Lower leg skin (tissue), 4 donors: Measurements from ENCODE around the gene MAPT. TPM values are rescaled to one million over a fixed set of nuclear protein-coding genes. Genes with fewer than 3 reads are reported as not detected.
A peak's percentile ranks its signal among the peaks of the same experiment; 100 is the strongest.

ENCODE experiments used
- DNase-seq, 2 donors: peaks; one replicate each; pipeline ENCODE4 v3.0.0-alpha.2; 2019; ENCODE audit warnings: low spot score in 2 of 2
- H3K4me3 ChIP-seq: fragments of 200-600 bp; sonication (generic); 2 replicates; pipeline ENCODE4 v1.5.1; 2017; ENCODE audit warnings: mild to moderate bottlenecking, low read depth; ENCODE audit not compliant: poor library complexity, severe bottlenecking
- POLR2A ChIP-seq, 2 donors: fragments of 450-650 bp; IDR thresholded peaks; one replicate each; pipeline ENCODE4 v1.6.1; 2016 to 2017; ENCODE audit warnings: antibody characterized with exemption in 2 of 2, mild to moderate bottlenecking in 1 of 2, moderate library complexity in 1 of 2
- WGBS, 2 donors: methylation state at CpG; one replicate each; pipeline ENCODE4 v1.1.5; 2018; 5-methylcytosine and 5-hydroxymethylcytosine counted together
- intact Hi-C: fragments of 100-400 bp; cut with DNase I; formaldehyde crosslinking; loops from one replicate; pipeline ENCODE4 v1.15.0; 2023; ENCODE audit warnings: low total_unique reads
- total RNA-seq, 4 donors: library from RNA; depleted of rRNA; stranded (reverse); fragments of >200 nt; gene quantifications; one replicate each; pipeline ENCODE4 v1.1.0, GENCODE V29; 2016
- TF ChIP-seq, protein P1 (sequence below), 3 donors: fragments of 450-650 bp; IDR thresholded peaks; one replicate each; pipeline ENCODE4 v1.5.1; 2016; ENCODE audit warnings: antibody characterized with exemption in 3 of 3, mild to moderate bottlenecking in 3 of 3, moderate library complexity in 2 of 3

Gene MAPT
- total RNA-seq, 4 donors from 2014 or later, result 4.1 to 7.6 (median 6.2) TPM

DNA sequence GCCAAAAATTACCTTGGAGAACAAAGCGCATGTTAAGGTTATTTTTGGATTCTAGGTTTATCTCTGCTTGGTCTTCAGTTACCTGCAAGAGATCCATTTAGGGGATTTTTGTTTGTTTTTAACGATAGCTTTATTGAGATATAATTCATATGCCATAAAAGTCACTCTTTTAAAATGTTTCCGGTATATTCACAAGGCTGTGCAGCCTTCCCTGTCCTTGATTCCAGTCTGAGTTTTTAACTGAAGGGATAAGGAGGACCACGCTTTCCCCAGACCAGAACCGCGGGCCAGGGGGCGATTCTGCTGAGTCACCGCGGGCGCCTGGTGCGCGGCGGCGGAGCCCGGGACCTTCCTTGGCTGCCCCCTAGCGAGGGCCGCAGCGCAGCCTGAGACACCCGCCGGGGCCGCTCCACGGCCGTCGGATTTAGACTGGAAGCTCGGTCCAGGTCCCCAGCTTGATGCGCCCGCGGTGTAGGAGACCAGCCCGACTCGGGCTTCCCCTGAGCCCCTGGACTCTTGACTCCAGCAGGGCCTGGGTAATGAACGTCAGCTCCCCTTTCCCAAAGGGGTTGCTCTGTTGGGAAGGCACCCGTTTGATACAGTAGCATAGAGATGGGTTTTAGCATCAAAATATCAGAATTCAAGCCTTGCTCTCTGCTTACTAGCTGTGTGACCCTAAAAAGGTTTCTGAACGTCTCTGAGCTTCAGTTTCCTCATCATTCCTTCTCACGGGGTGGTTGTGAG, 54.7 kb downstream of the MAPT start:
- peak; percentile 51 to 93 for DNase-seq
- intact Hi-C loops, result no loop called here
- TF ChIP-seq, protein P1, sequence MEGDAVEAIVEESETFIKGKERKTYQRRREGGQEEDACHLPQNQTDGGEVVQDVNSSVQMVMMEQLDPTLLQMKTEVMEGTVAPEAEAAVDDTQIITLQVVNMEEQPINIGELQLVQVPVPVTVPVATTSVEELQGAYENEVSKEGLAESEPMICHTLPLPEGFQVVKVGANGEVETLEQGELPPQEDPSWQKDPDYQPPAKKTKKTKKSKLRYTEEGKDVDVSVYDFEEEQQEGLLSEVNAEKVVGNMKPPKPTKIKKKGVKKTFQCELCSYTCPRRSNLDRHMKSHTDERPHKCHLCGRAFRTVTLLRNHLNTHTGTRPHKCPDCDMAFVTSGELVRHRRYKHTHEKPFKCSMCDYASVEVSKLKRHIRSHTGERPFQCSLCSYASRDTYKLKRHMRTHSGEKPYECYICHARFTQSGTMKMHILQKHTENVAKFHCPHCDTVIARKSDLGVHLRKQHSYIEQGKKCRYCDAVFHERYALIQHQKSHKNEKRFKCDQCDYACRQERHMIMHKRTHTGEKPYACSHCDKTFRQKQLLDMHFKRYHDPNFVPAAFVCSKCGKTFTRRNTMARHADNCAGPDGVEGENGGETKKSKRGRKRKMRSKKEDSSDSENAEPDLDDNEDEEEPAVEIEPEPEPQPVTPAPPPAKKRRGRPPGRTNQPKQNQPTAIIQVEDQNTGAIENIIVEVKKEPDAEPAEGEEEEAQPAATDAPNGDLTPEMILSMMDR (IDR thresholded peaks at IDR 0.05), result no peak
- no peak for TF ChIP-seq POLR2A (IDR thresholded peaks at IDR 0.05)

DNA sequence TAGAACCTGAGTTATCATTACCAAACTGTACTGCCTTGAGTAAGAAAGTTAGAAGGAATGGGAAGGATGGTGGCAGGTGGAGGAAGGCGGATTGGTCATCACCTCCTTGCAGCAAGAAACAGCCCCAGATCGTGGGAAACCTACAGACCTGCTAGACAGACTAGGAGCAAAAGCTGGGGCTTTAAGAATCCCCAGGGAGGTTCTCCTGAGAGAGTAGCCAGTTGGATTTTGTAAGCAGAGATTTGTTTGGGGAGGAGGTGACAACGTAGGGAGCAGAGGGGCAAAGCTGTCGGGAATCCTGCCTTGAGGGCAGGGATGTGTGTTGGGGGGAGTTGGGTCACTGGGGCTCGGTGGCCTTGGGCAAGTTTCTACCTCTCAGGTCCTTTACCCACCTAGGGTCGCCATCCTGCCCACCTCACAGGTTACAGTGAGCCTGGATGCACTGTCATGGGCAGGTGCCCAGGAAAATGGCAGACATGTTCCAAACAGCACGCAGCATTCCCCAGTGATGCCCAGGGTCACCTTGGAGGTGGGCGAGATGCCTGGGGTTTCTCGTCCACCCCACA, 55.5 kb downstream of the MAPT start:
- DNase-seq, result no peak
- intact Hi-C loops, result no loop called here
- WGBS, 2 donors, result 79 to 81% methylated on average over 7 to 9 of the region's 9 CpGs
- TF ChIP-seq, protein P1 (IDR thresholded peaks at IDR 0.05), result no peak
- TF ChIP-seq POLR2A (IDR thresholded peaks at IDR 0.05), result no peak
- no peak overlapping the region for H3K4me3 ChIP-seq

More for the DNA sequence above, 54.7 kb downstream of the MAPT start:
- H3K4me3 ChIP-seq, result no peak overlapping the region
- 5 to 7% methylated on average over 34 of the region's 34 CpGs for WGBS, 2 donors

DNA sequence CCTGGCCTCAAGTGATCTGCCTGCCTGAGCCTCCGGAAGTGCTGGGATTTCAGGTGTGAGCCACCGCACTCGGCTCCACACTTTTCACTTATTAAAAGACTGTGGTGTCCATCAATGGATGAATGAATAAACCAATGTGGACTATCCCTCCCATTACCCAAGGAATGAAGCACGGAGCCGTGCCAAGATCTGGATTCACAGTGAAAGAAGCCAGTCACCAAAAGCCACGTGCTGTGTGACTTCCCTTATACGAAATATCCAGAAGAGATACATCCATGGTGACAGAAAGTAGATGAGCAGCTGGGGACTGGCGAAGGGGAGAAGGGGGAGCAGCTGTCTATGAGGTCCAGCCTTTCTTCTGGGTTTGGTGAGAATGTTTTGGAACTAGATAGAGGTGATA, 56.5 kb downstream of the MAPT start:
- DNase-seq, result no peak
- no peak overlapping the region for H3K4me3 ChIP-seq
- intact Hi-C loops, result no loop called here
- TF ChIP-seq POLR2A (IDR thresholded peaks at IDR 0.05), result no peak
- TF ChIP-seq, protein P1 (IDR thresholded peaks at IDR 0.05), result no peak
- WGBS, 2 donors, result 89% methylated on average over 8 of the region's 8 CpGs

DNA sequence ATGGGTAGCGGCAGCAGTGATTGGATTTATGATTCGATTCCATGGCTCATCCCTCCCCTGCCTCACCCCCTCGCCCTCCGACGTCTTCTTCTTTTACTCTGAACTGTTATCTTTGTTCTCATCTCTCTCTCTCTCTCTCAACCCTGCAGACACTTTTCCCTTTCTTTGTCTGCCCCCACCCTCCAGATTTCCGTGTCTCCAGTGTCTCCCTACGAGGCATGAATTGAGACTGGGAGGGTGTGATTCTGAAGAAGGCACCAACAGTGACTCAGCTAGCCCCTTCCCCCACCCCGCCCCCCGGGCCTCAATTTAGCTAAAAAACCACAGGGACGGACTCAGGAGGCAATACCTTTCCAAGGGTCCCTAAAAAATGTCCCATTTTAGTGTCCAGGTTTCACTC, 57.0 kb downstream of the MAPT start:
- 63 to 64% methylated on average over 10 of the region's 10 CpGs for WGBS, 2 donors
- intact Hi-C loops, result no loop called here
- no peak for DNase-seq
- TF ChIP-seq POLR2A (IDR thresholded peaks at IDR 0.05), result no peak
- TF ChIP-seq, protein P1 (IDR thresholded peaks at IDR 0.05), result no peak
- no peak overlapping the region for H3K4me3 ChIP-seq

DNA sequence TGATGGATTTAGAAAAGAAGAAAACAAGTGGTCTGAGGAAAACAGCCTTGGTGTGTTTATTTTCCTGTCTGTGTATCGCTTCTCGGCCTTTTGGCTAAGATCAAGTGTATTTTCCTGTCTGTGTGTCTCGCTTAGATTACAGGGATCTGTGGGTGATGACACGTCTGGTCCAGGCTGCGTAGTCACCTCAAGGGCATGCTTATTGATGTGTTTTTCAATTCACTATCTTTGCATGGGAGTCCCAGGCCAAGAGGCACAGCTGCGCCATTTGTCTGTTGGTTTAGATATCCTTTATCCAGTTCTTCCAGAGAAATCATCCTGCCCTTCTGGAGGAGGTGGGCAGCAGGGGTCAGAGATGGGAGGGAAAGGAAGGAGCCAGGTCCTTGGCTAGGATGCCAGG, 57.6 kb downstream of the MAPT start:
- intact Hi-C loops, result no loop called here
- no peak for DNase-seq
- TF ChIP-seq, protein P1 (IDR thresholded peaks at IDR 0.05), result no peak
- TF ChIP-seq POLR2A (IDR thresholded peaks at IDR 0.05), result no peak
- WGBS, 2 donors, result 83 to 90% methylated on average over 6 of the region's 6 CpGs
- H3K4me3 ChIP-seq, result no peak overlapping the region
